Activated CD4-positive, alpha-beta T cell treated with anti-CD3 and anti-CD28 coated beads, Interleukin-10, Interleukin-2, amounts not matched to agents 100 ng/mL and 50 ng/mL, durations not matched to agents 16 hours and 8 hours (primary cell): ENCODE measurements around the gene CACNA1C.
"Not testable (repeated sequence)": the region's sequence is repeated elsewhere in the genome, so short reads cannot be mapped to it uniquely, and the experiment has no call there.

ENCODE experiments used
- DNase-seq: peaks from one replicate; pipeline ENCODE4 v3.0.0-alpha.2; 2020

CACNA1C gene

DNA sequence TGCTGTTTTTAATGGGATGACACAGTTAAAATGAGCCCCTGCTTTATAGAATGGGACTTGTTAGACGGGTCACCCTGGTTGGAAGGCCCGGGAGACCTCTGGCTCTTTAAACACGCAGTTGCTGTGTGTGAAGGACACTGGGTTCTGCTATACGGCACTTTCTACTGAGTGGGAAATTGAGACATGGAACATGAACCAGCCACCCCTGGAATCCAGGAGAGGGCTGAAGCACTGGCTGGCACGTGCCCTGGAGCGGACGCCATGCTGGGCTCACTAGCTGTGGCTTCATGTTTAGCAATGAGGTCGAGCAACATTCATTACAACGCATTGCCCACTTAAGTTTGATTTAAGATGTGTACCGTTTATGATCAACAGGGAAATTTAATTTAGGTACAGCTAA lies 23.9 kb downstream of the CACNA1C start:
- DNase-seq: no peak

DNA sequence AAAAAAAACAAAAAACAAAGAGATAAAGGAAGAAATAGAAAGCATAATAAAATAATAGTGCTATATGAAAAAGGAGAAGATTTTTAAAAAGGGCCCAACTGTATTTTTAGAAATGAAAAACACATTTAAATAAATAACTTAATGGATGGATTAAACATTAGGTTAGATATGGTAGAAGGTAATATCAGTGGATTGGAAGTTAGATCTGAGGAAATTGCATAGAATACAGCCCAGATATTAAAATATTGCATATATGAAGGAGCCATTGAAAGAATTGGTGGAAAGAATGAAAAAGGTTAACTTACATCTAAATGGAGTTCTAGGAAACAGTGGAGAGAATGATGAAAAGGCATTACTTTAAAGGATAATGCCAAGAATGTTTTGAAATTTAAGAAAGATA lies 27.8 kb downstream of the CACNA1C start:
- no peak for DNase-seq

DNA sequence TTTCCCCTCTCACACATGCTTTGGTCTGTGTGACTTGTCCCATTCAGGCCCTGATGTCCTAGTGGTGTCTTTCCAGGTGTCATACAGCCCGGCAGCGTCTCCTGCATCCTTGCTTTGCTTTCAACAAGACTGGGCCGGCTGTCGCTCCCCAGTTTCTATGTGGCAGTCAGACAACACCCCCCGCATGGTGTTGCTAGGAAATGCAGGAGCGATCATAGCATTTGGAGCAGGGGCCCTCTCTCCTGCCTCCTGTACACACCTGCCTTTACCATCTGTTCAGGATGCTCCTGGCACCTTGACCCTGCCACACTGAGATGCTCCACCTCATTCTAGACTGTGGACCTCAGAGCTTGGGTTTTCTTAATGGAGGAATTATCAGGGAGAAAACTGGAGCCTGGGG lies 29.5 kb downstream of the CACNA1C start:
- DNase-seq: no peak

DNA sequence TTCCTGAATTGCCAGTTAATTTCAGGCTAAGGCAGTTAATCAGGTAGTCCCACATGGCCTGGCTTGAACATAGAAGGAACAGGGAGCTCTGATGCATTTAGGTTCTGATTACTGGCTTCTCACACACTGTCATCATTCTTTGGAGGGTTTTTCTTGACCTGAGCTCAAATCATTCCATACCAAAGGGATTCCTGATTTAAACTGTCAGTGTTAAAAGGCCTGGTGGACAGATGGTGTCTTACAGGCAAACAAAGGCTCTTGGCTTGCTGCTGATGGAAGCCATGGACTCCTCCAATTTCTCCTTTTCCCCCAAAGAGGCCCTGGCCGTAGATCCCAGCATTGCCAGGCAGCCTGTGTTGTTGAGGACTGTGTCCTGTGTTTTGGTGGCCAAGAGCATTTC lies 30.2 kb downstream of the CACNA1C start:
- no peak for DNase-seq

DNA sequence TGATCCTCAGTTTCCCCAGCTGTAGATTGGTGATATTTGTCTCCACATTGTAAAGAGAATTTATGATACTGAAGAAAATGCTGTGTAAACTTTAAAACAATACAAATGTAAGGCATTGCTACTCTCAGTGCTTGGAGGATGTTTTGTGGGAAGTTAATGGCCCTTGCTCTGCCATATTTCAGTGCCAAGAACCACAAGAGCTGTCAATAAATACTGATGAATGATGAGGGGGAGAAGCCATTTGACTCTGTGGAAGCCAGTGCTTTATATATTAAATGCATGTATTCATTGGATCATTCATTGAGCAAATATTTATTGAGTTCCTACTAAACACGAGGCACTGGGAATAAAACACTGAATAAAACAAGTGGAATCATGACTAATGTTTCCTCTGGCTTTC lies 30.8 kb downstream of the CACNA1C start:
- DNase-seq: no peak

DNA sequence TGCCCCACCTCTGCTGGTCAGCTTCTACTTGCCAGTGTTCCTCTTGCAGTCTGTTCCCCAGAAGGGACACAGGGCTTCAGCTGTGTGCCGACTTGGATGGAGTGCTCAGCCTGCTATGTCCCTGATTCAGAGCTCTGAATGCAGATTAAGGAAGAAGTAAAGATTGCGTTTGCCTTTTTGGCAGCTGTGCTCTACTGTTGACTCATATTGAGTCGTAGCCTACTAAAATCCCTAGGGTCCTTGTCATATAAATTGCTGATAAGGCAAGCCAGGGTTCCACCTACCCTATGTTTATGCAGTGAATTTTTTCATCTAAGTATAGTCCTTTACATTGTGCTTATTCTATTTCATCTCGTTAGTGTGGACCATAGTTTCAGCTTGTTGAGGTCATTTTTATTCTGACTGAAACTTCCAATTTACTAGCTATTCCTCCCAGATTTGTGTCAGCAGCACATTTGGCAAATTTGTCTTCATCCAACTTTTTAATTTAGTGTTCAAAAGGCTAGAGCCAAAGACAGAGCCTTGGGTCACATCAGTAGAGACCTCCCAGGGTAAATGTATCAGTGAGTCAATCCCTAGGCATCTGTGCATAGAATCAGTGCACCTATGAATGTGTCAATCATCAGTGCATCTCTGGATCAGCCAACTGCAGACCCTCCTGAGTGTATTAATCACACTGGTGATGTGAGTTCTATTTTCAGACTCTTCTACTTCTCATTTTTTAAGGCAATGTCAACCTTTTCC lies 31.9 kb downstream of the CACNA1C start:
- no peak for DNase-seq

DNA sequence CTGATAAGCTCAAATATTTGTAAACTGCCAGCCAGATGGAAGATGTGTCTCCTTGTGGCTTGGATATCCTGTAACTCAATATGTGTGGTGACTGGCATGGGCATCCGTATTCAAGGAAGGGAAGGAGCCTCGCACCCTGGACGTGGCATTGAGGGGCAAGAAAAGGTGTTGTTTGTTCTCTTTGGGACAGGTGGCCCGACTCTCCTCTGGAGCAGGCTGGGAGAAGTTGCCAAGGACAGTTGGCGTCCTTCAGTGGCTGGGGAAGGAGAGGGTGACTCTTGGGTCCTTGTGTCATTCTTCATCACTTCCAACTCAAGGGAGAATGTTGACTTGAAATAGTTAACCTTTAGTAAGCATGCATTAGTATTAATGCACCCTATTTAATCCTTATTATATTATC lies 39.6 kb downstream of the CACNA1C start:
- no peak for DNase-seq

DNA sequence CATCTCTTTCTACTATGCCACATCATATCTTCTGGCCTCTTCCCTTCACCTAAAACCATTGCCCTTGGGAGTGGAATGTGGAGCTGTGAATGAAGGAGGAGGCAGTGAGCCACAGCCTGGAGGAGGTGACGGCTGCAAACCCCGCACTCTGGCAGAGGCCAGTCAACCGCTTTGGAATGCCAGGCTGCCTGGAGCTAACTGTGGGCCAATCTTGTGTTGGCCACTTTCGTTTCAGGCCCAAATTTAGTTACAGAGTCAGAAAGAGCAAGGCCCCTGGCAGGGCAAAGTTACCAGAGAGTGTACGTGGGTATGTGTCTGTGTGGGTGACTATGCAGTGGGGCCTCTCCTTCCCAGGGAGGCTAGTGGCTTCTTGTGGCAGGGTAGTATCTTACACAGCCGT lies 40.1 kb downstream of the CACNA1C start:
- no peak for DNase-seq

DNA sequence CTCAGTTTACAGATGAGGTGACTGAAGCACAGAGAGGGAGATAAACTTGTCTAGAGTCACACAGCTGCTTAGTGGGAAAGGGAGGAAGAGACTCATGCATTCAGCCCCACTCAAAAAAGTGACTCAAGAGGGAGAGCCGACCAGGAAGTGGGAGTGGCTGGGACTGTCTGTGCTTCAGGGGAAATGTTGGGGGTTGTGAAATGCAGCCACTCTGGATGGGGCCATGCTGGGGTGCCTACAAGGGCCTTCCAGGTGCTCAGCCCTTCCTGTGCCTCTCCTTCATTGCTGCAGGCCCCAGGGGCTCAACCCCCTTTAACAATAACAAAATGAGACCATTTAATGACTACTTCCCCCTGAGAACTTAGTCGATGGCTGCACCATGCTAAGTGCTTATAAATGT lies 41.8 kb downstream of the CACNA1C start:
- DNase-seq: no peak

DNA sequence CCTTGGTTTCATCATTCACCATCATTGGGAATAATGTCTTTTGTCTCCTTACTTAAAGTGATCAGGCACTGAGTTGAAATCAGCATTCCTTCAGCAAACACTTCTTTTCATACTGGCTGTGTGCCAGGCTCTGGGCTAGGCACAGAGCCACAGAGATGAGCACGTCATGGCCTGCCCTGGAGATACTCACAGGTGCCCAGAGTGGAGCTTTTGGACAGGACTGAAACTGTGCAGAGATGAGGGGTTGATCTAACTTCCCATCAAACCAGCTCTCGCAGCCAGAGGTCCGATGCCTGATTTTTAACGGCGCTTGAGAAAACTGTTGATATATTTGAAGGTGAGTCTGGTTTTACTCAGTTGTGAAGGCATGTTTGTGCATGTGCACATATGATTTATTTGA lies 43.1 kb downstream of the CACNA1C start:
- DNase-seq: no peak

DNA sequence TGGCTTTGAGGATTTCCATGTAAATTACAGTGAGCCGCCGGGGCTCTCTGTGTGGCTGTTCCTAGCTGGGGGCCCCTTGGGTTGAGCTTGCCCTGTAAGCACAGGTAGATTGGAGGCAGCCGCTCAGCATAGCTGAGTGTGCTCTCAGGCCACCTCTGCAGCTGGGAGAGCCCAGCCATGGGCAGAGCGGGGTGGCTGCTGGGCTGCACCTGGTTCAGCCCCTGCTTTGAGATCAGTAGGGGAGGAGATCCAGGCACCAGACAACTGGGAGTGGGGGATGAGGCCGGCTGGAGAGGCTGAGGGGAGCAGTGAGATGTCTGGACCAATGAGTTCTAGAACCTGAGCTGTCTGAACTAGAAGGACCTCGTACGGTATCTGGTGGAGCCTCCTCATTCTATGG lies 44.8 kb downstream of the CACNA1C start:
- no peak for DNase-seq

DNA sequence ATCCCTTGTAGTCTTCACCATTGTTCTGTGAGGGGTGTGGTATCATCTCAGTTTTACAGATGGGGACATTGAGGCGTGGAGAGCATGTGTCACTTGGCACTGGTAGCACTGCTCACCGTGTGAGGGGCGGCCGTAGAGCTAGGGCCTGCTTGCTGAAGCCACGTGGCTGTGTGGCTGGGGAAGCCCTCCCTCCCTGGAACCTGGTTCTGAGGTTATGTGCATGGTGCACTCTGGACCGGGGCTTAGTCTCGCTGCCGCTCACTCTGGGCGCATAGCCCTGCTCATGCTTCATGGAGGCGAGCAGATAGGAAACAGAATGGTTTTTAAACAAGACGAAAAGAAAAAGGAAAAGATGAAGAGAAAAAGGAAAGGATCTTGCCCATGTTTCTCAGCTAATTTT lies 46.1 kb downstream of the CACNA1C start:
- DNase-seq: no peak

DNA sequence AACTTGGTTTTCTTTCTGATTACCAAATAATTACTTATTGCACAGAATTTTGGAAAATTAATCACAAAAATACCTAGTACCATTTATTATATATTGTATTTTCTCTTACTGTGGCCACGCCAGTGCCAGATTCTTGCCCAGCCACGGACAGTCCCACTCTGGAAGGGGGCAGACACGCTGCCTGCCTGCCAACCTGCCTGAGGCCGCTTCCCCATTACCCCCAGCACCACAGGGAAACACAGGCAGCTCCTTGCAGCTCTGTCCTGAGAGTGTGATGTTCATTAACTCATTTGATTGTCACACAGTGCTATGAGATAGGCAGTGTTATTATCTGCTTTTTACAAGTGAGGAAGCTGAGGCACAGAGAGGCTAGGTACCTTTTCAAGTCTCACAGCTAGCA lies 46.8 kb downstream of the CACNA1C start:
- no peak for DNase-seq

DNA sequence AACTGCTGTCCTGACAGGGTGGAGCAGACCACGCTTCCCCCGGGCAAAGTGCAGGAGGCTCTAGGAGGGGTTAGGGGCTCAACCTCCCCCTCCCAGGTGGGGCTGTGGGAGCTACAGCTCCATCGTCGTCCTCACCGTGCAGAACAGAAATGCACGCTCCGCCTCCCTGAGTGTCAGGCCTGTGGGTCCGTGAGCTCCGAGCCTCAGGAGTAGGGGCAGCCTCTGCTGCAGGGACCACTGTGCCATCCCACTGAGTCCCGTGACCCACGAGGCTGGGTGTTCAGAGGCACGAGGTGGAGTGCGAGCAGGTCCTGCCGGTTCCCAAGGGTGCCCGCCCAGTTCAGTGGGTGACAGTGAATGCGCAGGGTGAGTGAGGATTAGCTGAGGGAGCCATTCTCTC lies 48.6 kb downstream of the CACNA1C start:
- DNase-seq: no peak

DNA sequence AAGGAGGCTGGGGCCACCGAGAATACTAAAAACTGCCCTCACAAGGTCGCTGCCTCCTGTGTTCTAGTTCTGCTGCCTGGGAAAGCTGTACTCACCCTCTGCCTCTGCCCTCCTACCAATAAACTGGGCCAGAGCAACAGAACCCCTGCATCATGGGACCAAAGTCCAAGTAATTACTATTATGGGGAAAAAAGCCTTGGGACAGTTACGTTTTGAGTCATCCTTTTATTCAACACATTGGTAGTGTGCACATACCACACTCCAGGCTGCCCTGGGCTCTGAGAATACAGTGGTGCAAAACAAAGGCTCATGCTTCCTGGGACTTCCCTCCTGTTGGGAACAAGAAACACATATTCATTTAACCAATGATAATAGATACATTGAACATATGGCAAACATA lies 49.0 kb downstream of the CACNA1C start:
- no peak for DNase-seq

DNA sequence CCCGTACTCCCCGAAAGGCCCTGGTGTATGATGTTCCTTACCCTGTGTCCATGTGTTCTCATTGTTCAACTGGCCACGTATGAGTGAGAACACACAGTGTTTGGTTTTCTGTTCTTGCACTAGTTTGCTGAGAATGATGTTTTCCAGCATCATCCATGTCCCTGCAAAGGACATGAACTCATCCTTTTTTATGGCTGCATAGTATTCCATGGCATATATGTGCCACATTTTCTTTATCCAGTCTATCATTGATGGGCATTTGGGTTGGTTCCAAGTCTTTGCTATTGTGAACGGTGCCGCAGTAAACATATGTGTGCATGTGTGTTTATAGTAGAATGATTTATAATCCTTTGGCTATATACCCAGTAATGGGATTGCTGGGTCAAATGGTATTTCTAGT lies 49.9 kb downstream of the CACNA1C start:
- not testable (repeated sequence) for DNase-seq

DNA sequence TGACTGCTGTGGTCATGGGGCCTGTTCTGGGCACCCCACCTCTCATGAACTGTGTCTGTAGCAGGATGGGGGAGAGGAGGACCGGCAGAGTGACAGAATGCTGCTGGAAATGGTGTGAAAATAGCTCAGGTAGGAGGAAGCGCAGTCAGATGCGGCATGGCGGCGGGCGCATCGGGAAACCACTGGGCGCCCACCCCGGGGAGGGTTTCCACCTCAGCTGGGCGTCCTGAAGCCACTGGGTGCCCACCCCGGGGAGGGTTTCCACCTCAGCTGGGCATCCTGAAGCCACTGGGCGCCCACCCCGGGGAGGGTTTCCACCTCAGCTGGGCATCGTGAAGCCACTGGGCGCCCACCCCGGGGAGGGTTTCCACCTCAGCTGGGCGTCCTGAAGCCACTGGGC lies 52.6 kb downstream of the CACNA1C start:
- DNase-seq: not testable (repeated sequence)

DNA sequence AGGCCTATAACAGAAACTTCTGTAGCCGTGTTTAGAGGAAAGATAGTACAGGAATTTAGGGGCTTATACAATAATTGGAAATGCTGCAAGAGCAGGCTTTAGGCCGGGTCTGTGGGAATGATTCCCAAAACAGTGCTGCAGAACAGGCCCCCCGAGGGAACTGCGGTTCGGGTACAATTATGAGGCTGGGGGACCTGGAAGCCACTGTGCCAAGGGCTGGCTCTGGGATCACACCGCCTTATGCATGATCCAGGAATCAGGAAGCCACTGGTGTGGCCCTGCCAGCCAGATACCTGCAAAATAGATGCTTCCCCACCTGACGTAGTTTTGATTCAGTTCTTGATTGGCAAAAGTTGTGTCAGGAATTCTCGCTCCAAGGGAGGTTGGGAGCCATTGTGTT lies 55.4 kb downstream of the CACNA1C start:
- DNase-seq: no peak

DNA sequence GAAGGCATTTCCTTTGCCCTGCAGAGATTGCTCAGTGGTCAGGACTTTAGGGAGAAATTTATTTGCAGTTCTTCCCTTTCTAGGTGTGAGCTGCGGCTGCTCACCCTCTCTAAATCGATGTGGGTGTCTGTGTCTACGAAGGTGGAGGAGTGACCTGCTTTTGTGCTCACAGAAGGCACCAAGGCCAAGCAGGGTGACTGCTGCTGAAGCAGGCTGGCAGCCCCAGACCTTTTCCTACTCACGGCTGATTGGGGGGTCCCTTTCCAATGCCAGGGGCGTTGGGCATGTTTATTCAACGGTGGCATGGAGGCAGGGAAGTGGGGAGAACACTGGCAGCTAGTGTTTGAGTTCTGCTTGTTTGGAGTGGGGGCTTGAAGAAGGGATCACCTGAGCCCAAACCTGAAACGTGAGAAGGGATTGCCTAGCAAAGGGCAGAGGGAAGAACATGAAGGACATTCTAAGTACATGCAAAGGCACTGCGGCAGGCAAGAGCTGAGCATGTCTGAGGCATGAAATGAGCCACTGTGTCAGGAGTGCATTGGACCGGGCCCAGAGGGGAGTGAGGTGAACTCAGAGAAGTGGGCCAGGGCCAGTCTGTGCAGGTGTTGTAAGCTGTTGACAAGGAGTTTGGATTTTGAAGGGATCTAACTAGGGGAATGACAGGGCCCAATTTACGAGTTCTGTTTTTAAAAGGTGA lies 56.3 kb downstream of the CACNA1C start:
- no peak for DNase-seq

DNA sequence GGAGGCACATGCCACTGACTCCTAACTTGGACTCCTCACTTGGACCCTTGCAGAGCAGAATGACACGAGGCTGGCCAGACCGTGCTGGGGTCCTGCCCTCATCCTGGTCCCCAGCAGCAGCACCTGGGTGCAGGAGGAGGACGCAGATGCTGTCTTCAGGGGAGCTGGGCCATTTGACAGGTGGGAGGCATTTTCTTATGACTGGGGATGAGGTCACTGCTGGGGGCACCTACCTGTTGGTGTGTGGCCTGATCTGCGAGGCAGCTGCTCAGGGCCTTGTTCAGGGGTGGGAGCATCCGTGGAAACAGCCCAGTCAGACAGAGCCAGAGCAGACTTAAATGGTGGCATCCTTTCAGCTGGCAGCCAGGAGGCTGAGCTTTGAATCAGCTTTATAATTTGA lies 57.3 kb downstream of the CACNA1C start:
- no peak for DNase-seq

DNA sequence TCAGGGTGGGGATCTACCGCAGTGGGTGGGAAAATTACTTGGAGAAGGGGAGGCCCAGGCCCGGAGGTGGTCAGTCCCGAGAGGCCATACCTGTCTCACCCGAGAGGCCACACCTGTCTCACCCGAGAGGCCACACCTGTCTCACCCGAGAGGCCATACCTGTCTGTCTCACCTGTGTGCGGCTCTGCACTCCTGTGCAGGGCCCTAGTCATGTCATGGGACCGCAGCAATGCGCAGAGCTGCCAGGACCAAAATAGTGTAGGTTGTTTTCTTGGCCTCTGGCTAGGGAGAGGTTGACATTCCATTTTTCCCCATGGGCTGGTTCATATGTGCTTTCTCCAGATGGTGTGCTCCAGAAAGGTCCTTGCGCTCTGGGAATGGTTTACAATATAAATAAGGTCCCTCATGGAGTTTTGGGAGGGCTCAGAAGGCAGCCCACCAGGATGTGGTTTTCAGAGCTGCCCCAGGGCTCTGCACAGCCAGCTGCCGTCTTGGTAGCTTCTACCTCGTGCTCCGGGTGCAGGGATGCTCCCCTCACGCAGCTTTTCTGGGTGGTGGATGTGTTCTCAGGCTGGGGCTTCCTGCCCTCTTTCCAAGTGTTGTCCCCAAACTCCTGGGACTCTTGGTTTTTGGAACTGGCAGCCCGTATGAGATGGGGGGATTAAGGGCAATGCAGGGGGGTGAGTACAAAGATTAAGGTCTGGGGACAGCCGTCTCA lies 58.2 kb downstream of the CACNA1C start:
- DNase-seq: no peak

DNA sequence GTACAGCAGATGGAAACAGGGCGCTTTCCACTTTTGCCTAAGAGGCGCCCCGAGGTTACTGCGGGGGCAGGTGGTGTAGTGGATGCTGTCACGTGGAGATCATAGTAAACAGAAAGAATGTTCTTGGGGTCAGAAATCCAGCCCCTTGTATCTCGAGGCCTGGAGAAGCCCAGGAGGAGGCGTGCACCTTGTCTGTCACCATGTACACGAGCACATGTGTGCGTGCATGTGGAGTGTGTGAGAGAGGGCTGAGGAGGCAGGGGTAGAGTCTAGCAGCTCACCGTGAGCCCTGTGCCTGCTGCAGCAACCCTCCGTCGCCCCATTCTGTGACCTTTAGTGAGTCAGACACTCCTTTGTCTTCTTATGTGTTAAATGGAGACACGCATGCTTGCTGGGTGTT lies 59.0 kb downstream of the CACNA1C start:
- no peak for DNase-seq

DNA sequence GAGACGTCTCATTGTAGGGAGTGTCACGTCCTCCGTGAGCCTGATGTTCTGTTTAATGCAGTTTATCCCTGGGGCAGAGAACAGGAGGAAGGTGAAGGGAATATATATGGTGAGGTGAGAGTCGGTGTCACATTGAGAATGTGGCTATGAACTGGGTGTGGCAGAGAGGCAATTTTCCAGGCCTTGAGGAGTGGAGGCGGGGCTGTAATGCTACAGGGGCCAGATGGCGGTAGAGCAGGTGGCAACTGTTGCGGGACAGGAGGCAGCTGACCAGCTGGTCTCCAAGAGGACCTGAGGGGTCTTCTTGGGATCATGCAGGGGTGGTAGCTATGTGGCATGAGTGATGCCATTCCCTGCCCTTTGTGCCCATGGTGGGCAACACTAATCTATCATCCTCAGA lies 59.6 kb downstream of the CACNA1C start:
- DNase-seq: no peak
